GM23248 (cell line): Measurements from ENCODE around the gene MX1.

Experiments
- EZH2 ChIP-seq: fragments of 200-600 bp; sonication (generic); IDR thresholded peaks from 2 replicates; pipeline ENCODE4 v1.6.1; 2018; ENCODE audit warnings: antibody characterized with exemption, mild to moderate bottlenecking; ENCODE audit not compliant: insufficient read depth, poor library complexity, severe bottlenecking
- EZH2phosphoT487 ChIP-seq: fragments of 200-600 bp; sonication (generic); IDR thresholded peaks from 2 replicates; pipeline ENCODE4 v1.6.1; 2018; ENCODE audit warnings: antibody characterized with exemption, moderate library complexity, mild to moderate bottlenecking, low read depth; ENCODE audit not compliant: insufficient read depth

DNA sequence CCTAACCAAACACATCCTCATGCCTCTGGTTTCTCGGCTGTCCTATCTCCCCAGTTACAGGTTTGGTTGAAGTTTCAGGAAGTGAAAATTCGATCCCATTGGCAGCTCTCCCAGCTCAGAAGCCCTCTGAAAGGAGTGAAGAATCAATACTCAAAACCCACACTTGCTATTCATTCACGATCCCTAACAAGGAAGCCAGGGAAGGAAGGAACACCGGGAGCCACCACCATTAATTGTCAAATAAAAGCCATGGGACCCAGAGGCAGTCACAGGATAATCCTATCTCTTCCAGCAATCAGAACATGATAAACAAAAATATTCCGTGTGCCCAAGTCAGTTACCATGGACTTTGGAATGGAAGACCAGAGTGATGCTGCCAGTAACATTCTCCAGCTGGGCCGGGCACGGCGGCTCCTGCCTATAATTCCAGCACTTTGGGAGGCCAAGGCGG is 74.9 kb downstream of the MX1 start:
- TF ChIP-seq EZH2phosphoT487 (no peak), EZH2 (no peak)
